ENCODE data around the gene NDE1. TPM values are rescaled to one million over a fixed set of nuclear protein-coding genes. Genes with fewer than 3 reads are reported as not detected.

The NDE1 gene
- total RNA-seq, 1 donor from 2014 or later = 31.4 TPM

DNA sequence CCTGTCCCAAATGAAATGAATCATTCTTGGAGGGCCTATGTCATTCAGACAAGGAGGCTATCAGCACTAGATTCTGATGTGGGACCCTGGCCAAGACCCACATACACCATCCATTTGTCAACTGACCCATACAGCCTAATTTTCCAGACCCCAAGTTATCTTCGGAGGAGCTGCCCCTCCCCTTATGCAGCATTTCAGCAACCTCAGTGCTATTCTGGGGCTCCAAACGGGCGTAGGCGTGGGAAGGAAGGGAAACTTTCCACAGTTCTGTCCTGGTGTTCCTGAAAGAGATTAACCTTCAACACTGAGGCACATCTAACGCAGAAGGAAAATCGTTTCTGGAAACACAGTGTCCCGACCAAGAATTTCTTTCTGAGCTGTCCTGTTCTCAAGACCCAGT is 120.1 kb downstream of the NDE1 start:
- H3K4me1 ChIP-seq (ENCODE audit: insufficient read depth, low read length) = peaks cover 8% of the 10 kb centered on the region
- peak overlapping the region; percentile 42 for H3K4me2 ChIP-seq (ENCODE audit: low read length)
- Mint-ChIP-seq H3K4me3 (ENCODE audit: unreplicated experiment) (no peak overlapping the region), H3K27me3 (ENCODE audit: low read depth, unreplicated experiment) (peaks cover 11% of the 10 kb centered on the region), H3K27ac (ENCODE audit: unreplicated experiment) (no peak overlapping the region), H3K4me1 (ENCODE audit: low read depth, unreplicated experiment) (peaks cover 3% of the 10 kb centered on the region), H3K36me3 (ENCODE audit: low read depth, unreplicated experiment) (no peaks in the 10 kb centered on the region), H3K9me3 (ENCODE audit: unreplicated experiment) (peaks cover 3% of the 10 kb centered on the region)
- H4K20me1 ChIP-seq (ENCODE audit: insufficient read depth, low read length) = no peaks in the 10 kb centered on the region
- H3K27me3 ChIP-seq (ENCODE audit: insufficient read depth, low read length) = peaks cover 9% of the 10 kb centered on the region
- H3K36me3 ChIP-seq (ENCODE audit: insufficient read depth, low read length) = no peaks in the 10 kb centered on the region
- H3K9ac ChIP-seq (ENCODE audit: low read length) = no peak overlapping the region
- no peaks in the 10 kb centered on the region for H3K79me2 ChIP-seq (ENCODE audit: insufficient read depth, low read length)
- DNase-seq (ENCODE audit: low read depth) = peak; percentile 52
- TF ChIP-seq EZH2 (IDR thresholded peaks at IDR 0.05; ENCODE audit: insufficient read depth, low read length) = no peak
- TF ChIP-seq, protein P1, sequence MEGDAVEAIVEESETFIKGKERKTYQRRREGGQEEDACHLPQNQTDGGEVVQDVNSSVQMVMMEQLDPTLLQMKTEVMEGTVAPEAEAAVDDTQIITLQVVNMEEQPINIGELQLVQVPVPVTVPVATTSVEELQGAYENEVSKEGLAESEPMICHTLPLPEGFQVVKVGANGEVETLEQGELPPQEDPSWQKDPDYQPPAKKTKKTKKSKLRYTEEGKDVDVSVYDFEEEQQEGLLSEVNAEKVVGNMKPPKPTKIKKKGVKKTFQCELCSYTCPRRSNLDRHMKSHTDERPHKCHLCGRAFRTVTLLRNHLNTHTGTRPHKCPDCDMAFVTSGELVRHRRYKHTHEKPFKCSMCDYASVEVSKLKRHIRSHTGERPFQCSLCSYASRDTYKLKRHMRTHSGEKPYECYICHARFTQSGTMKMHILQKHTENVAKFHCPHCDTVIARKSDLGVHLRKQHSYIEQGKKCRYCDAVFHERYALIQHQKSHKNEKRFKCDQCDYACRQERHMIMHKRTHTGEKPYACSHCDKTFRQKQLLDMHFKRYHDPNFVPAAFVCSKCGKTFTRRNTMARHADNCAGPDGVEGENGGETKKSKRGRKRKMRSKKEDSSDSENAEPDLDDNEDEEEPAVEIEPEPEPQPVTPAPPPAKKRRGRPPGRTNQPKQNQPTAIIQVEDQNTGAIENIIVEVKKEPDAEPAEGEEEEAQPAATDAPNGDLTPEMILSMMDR (IDR thresholded peaks at IDR 0.05; ENCODE audit: insufficient read depth, low read depth, low read length) = no peak
- no peaks in the 10 kb centered on the region for H3K9me3 ChIP-seq (ENCODE audit: insufficient read depth, low read depth, low read length)
- no peak overlapping the region for H2AFZ ChIP-seq (ENCODE audit: low read depth, low read length)
- H3K4me3 ChIP-seq (ENCODE audit: insufficient read depth, low read depth, low read length) = no peak overlapping the region
- no peak for FAIRE-seq
- no peak overlapping the region for H3K27ac ChIP-seq (ENCODE audit: low read depth, low read length)

DNA sequence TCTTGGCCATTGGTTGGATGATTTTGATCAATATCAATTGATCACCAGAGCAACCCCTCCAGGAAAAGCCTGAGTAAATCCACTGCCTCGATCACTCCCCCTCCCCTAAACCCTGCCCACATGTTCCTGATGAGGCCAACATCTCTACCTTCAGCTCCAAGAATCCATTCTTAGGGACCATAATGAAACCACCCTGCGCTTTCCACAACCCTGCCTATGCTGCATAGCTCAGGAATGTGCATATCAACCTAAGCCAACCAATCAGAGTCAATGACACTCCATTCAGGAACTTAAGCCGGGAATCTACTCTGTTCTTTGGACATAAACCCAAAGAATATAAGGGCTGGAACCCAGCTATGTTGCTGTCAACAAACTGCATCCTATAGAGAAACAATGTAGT is 120.5 kb downstream of the NDE1 start:
- H3K27me3 ChIP-seq (ENCODE audit: insufficient read depth, low read length) = peaks cover 9% of the 10 kb centered on the region
- no peak overlapping the region for H3K27ac Mint-ChIP-seq (ENCODE audit: unreplicated experiment)

DNA sequence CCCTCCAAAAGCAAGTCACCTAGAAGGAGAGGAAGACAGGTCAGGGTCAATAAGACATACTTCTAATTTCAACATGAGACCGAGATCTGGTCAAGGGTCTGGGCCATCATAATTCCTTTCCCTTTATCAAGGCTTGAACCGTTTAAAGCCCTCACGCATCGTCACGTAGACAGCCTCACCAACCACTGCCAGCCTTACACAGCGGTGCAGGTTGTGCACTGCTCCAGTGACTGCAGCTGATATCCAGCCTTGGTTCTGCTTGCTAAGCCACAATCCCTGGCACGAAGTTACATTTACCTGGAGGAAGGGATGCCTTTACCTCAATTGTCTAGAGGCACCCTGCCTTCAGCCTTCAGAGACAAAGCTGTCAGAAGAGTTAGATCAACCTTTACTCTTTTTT is 121.6 kb downstream of the NDE1 start:
- peaks cover 18% of the 10 kb centered on the region for H3K27me3 ChIP-seq (ENCODE audit: insufficient read depth, low read length)
- no peak overlapping the region for H3K4me3 Mint-ChIP-seq (ENCODE audit: unreplicated experiment)
- no peak overlapping the region for H3K9ac ChIP-seq (ENCODE audit: low read length)
- no peaks in the 10 kb centered on the region for H3K9me3 ChIP-seq (ENCODE audit: insufficient read depth, low read depth, low read length)
- H3K4me1 ChIP-seq (ENCODE audit: insufficient read depth, low read length) = peaks cover 8% of the 10 kb centered on the region
- H3K27ac Mint-ChIP-seq (ENCODE audit: unreplicated experiment) = no peak overlapping the region
- no peak overlapping the region for H3K4me3 ChIP-seq (ENCODE audit: insufficient read depth, low read depth, low read length)
- H3K27me3 Mint-ChIP-seq (ENCODE audit: low read depth, unreplicated experiment) = peaks cover 26% of the 10 kb centered on the region
- no peaks in the 10 kb centered on the region for H3K79me2 ChIP-seq (ENCODE audit: insufficient read depth, low read length)
- FAIRE-seq (no peak), DNase-seq (ENCODE audit: low read depth) (no peak)
- H3K27ac ChIP-seq (ENCODE audit: low read depth, low read length) = no peak overlapping the region
- H3K4me2 ChIP-seq (ENCODE audit: low read length) = no peak overlapping the region
- H3K36me3 Mint-ChIP-seq (ENCODE audit: low read depth, unreplicated experiment) = no peaks in the 10 kb centered on the region
- H4K20me1 ChIP-seq (ENCODE audit: insufficient read depth, low read length) = no peaks in the 10 kb centered on the region
- TF ChIP-seq, protein P1 (IDR thresholded peaks at IDR 0.05; ENCODE audit: insufficient read depth, low read depth, low read length) = no peak
- no peak for TF ChIP-seq EZH2 (IDR thresholded peaks at IDR 0.05; ENCODE audit: insufficient read depth, low read length)
- H3K36me3 ChIP-seq (ENCODE audit: insufficient read depth, low read length) = no peaks in the 10 kb centered on the region
- H2AFZ ChIP-seq (ENCODE audit: low read depth, low read length) = no peak overlapping the region
- H3K9me3 Mint-ChIP-seq (ENCODE audit: unreplicated experiment) = peaks cover 4% of the 10 kb centered on the region
- H3K4me1 Mint-ChIP-seq (ENCODE audit: low read depth, unreplicated experiment) = peaks cover 3% of the 10 kb centered on the region

More for the DNA sequence above, 120.5 kb downstream of the NDE1 start:
- Histone ChIP-seq H3K4me1 (ENCODE audit: insufficient read depth, low read length) (peaks cover 8% of the 10 kb centered on the region), H3K9me3 (ENCODE audit: insufficient read depth, low read depth, low read length) (no peaks in the 10 kb centered on the region), H3K4me2 (ENCODE audit: low read length) (peak overlapping the region; percentile 42), H3K9ac (ENCODE audit: low read length) (no peak overlapping the region), H3K79me2 (ENCODE audit: insufficient read depth, low read length) (no peaks in the 10 kb centered on the region), H3K36me3 (ENCODE audit: insufficient read depth, low read length) (no peaks in the 10 kb centered on the region), H4K20me1 (ENCODE audit: insufficient read depth, low read length) (no peaks in the 10 kb centered on the region), H2AFZ (ENCODE audit: low read depth, low read length) (no peak overlapping the region), H3K27ac (ENCODE audit: low read depth, low read length) (no peak overlapping the region), H3K4me3 (ENCODE audit: insufficient read depth, low read depth, low read length) (no peak overlapping the region)
- H3K4me3 Mint-ChIP-seq (ENCODE audit: unreplicated experiment) = no peak overlapping the region
- no peak for TF ChIP-seq EZH2 (IDR thresholded peaks at IDR 0.05; ENCODE audit: insufficient read depth, low read length)
- TF ChIP-seq, protein P1 (IDR thresholded peaks at IDR 0.05; ENCODE audit: insufficient read depth, low read depth, low read length) = no peak
- peaks cover 3% of the 10 kb centered on the region for H3K4me1 Mint-ChIP-seq (ENCODE audit: low read depth, unreplicated experiment)
- H3K27me3 Mint-ChIP-seq (ENCODE audit: low read depth, unreplicated experiment) = peaks cover 14% of the 10 kb centered on the region
- DNase-seq (ENCODE audit: low read depth) (peak; percentile 61), FAIRE-seq (no peak)
- H3K9me3 Mint-ChIP-seq (ENCODE audit: unreplicated experiment) = peaks cover 4% of the 10 kb centered on the region
- no peaks in the 10 kb centered on the region for H3K36me3 Mint-ChIP-seq (ENCODE audit: low read depth, unreplicated experiment)
